HUDEP-2 (cell line): Measurements from ENCODE around the gene ADGRB2.

ENCODE experiments used
- DNase-seq, 76 experiments: peaks; one replicate each; lab custom pipeline; 2025; ENCODE audit not compliant: unreplicated experiment in 76 of 76; lab: John Stamatoyannopoulos, UW

ADGRB2 gene

DNA sequence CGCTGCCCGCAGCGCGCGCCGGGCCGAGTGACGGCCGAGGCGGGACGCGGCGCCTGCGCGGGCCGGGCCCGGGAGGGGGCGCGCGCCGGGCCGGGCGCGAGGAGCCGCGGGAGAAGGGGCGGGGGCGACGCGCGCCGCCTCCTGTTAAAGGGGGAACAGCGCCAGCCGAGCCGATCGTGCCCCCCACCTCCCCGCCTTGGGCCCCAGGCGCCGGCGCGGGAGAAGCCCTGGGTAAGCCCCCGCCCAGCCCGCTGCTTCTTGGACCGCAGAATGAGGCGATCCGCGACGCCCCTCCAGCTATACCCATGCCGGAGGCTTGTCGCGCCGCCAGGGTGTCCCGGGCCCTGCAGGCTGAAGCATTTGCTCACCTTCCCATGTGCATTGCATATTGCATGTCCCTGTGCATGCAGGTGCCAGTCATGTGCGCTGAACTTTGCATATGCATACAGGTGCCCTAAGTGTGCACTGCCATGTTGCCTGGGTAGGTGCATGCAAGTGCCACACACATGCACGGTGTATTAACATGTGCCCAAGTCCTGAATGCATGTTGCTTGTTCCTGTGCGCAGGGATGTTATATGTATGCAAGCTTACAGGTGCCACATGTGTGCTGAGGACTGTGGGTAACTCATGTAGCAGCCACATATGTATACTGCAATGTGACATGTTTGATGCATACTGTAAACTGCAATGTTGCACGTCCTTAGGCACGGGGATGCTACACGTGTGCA is at the start of gene ADGRB2:
ADGRB2 (minus strand) TSS at position 29 of the 729 bp plus-strand sequence. CDS start 7,119 bp downstream, outside the sequence.
- no peak for DNase-seq

GRCh38 chr1:31812158-31812829 is 48.2 kb upstream of the ADGRB2 start:
- DNase-seq = no peak

DNA sequence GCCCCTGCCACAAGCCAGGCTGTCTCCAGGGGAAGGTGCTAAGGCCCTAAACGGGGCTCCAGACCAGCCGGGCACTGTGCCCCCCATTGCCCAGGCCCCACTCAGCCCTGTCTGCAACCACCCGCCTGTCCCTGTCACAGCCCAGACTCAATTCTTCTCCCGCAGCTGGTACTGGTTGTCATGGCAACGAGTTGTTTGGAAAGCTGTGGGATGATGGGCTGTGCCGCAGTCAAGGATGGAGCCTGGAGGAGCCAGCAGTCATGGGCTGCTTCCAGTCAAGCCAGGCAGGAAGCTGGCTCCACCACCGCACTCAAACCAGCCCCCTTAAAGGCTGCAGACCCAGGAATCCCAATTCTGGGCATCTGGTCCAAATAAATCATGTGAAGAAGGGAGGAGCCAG is 47.5 kb upstream of the ADGRB2 start:
- DNase-seq = no peak

GRCh38 chr1:31809698-31810097 is 45.6 kb upstream of the ADGRB2 start:
- DNase-seq = no peak

DNA sequence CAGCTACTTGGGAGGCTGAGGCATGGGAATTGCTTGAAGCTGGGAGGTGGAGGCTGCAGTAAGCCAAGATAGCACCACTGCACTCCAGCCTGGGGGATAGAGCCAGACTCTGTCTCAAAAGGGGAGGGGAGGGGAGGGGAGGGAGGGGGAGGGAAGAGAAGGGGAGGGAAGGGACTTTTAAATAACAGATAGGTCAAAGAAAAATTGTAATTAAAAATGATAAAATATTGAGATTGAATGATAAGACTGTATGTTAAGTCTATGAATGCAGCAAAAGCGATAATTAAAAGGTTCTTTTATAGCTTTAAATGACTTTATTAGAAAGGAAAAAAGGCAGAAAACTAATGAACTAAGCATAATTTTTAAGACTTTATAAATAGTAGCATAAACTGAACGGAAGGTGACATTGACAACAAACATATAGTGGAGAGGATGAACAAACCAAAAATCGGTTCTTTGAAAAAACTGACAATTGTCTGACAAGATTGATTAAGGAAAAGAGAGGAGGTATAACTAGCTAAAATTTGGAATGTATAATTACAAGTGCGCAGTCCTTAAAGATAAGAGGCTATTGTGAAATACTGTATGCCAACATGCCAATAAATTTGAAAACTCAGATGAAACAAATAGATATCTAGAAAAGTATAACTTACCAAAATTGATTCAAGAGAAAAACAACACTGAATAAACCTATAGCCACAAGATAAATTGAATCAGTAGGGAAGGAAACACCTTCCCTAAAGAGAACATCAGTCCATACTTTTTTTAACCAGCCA is 43.3 kb upstream of the ADGRB2 start:
- no peak for DNase-seq

GRCh38 chr1:31805318-31805717 is 41.2 kb upstream of the ADGRB2 start:
- DNase-seq = no peak

- no peak for DNase-seq
Measured at GRCh38 chr1:31804098-31804497, 40.0 kb upstream of the ADGRB2 start.

DNA sequence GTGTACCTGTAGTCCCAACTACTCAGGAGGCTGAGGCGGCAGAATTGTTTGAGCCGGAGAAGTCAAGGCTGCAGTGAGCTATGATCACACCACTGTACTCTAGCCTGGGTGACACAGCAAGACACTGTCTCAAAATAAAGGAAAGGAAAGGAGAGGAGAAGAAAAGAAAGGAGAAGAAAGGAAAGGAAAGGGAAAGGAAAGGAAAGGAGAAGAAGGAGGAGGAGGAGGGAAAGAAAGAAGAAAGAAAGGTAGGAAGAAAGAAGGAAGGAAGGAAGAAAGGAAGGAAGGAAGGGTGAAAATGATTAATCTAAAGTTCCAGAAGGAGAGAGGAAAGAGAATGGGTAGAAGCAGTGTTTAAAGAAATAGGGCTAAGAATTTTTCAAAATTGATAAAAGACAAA is 39.5 kb upstream of the ADGRB2 start:
- DNase-seq = no peak

GRCh38 chr1:31802190-31803150 is 38.3 kb upstream of the ADGRB2 start:
- DNase-seq = no peak

DNA sequence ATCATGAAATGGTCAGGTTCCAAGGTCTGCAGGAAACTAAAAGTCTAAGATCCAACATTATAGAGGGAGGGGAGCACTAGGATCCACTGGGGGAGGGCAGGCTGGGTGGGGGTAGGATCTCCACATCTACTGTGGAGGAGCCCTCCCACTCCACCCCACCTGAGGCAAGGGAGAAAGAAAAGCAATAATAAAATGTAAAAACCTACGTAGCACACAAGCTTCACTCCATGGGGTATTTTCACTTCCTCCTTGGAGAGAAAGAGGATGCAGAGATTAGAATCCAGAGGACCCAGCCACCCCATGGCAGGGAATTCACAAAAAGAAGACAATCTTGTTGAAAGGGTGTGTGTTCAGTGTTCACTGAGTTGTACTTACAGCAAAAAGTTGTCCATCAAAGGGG is 37.3 kb upstream of the ADGRB2 start:
- DNase-seq = no peak

GRCh38 chr1:31800674-31800967 is 36.5 kb upstream of the ADGRB2 start:
- no peak for DNase-seq

DNA sequence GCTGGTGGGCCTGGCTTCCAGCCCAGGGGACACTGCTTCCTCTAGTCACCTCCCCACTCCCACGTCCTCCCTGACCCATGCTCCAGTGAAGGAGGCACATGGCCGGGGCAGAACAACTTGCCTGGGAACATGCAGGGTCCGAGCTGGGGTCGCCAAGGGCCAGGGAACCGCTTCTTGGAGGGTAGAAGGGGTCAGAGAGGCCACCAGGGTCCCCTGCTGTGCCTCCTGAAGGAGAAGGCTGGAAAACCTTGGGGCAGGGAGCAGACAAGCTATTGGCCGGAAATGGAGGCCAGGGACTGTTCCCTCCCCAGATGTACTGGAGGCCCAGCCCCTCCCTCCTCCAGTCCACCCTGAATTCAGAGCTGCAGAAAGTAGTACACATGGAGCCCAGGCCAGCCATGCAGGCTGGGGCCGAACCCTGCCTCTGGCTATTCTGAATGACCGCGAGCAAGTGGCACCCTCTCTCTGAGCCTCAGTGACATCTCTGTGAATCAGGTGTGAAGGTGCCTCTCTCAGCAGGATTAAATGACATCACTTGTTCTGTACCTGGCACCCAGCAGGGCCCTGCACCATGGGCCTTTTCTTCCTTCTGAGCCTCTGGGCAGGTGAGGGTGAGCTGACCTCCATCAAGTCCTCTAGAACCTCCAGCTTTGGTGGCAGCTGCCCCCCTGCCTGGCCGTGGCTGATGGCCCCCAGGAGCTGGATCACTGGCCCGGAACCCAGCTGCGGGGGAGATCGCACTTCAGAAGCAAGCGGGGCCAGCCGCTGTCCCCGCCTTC is 35.9 kb upstream of the ADGRB2 start:
- DNase-seq = no peak

GRCh38 chr1:31799196-31799894 is 35.2 kb upstream of the ADGRB2 start:
- DNase-seq = no peak

GRCh38 chr1:31798433-31799195 is 34.5 kb upstream of the ADGRB2 start:
- DNase-seq = no peak

DNA sequence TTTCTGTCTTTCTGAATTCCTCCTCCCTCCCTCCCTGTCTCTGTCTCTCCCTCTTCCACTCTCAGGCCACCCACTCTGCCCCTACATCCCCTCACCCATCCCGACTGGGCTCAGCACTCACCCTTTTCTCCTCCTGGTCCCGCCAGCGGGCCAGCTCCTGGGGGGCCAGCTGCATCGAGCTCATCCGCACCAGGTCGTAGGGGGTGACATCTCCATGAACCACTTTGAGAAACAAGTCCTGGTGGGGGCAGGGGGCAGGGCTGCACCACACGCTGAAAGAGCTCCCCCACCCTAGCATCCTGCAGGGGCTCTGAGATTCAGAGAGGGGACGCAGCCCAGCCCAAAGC is 33.9 kb upstream of the ADGRB2 start:
- no peak for DNase-seq

DNA sequence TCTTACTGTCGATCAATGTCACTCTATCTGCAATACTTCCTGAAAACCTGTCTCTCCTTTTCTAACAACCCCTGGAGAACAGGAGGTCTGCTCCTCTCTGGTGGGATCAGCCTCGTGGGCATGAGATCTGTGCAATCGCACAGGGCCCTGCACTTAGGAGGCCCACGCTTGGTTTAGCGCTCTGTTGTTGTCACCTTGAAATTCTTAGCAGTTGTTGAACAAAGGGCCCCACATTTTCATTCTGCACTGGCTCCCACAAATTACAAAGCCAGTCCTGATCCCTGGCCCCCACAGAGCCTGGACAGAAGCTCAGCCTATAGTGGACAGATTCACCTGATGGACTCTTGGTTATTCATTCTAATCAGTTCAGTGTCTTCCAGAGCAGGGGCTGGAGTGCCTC is 33.1 kb upstream of the ADGRB2 start:
- no peak for DNase-seq

DNA sequence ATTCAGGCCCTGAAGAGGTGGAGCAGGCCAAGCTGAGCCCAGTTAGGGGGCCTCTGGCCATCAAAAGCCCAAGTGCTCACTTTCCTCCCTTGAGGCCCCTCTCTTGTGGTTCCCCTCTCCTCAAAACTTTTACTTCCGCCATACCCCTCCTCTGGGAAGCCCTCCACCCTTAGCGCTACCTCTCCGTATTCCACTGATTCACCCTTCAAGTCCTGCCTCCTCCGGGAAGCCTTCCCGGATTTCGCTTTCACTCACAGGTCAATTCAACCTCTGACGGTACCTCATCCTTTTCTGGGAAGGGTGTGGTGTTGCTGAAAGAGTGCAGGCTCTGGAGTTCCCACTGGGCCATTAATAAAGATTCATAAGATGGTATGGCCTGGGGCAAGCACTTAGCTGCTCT is 32.6 kb upstream of the ADGRB2 start:
- DNase-seq = no peak

DNA sequence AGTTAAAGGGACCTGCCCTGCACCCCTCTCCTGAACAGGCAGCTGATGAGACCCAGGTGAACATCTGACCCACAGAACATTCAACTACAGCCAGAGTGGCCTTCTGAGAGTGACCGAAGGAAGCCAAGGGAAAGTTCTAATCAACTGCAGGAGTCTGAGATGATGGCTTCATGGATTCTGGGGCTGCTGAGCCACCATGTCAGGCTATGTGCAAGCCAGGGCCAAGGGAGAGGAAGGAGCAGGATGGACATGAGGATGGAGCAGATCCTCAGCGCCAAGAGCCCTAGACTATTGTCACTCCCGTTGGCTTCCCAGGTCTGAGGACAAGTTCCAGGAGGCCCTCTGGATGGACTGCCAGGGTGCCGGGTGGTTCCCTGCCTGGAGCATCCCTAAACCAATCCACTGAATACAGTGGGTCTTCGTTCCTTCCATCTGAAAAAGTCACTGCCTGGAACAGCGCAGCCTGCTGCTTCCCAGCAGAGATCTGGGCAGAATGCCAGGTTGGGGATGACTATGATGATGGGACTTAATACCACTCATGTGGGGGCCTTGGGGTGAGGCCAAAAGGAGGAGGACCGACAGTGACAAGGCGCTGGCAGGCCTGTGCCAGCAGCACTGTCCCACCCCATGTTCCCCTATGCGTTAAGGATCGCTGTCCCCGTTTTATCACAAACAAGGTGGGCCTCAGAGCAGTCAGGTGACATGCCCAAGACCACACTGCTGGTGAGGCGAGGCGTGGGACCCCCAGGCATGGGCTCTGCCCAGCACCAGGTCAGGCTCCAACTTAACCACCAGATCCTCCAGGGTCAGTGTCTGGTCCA is 31.9 kb upstream of the ADGRB2 start:
- peak in 16 of 76 experiments; percentile 2 to 35 (median 10) for DNase-seq
